COLO668 (cell line): ENCODE measurements around the gene WEE1.

Experiments used
- DNase-seq: peaks from one replicate; lab custom pipeline; 2025; ENCODE audit not compliant: unreplicated experiment; lab: John Stamatoyannopoulos, UW

The WEE1 gene

DNA sequence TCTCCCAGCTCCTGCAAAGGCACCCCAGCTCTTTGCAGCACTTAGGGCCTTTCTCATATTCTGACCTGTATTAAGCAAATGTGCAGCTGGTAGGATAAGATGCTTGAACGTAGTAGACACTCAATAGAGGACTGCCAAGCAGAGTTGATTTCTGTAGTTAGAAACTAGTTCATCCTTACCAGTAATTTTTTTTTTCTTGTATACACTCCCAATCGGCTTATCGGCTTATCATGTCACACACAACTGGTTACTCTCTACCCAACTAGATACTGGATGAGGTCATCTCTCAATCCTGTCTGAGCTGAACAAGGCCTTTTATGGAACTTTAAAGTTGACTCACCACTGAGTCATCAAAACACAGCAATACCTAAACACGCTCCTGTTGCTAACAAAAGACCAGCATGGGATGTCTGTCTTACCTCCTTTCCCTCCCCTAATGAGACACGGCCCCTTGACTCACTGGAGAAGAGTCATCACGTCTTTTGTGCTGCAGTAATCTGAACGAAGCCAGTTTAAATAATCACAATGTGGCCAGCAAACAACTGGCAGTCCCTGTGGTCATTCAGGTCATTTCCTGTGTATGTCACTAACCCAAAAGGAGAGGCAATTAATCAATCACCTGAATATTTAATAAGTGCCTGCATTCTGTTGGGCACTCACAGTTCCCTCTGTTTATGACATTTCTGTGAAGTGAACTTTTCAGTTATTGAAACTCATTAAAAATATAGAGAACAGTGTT lies 7.5 kb upstream of the WEE1 start:
- DNase-seq = peak; percentile 80

DNA sequence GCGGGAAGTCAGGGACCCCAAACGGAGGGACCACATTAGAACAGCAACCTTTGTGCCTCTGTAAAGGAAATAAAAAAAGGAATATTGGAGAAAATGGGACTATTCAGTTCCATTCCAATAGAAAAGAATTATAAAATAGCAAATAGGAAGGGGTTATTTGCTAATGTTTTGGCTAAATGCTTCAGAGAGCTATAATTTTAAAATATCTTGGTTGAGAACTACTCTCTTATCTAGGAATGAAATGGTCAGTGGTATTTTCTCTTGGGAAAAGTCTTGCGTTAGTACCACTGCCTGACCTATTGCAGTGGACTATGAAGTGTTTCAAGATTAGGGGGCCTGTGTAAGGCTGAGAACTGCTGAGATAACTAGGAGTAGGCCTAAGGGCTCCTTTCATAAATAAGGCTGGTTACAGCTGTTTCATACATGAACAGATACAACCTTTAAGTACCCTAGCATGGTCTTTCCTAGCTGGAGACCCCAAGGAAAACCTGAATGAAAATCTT lies 6.9 kb upstream of the WEE1 start:
- DNase-seq = no peak

DNA sequence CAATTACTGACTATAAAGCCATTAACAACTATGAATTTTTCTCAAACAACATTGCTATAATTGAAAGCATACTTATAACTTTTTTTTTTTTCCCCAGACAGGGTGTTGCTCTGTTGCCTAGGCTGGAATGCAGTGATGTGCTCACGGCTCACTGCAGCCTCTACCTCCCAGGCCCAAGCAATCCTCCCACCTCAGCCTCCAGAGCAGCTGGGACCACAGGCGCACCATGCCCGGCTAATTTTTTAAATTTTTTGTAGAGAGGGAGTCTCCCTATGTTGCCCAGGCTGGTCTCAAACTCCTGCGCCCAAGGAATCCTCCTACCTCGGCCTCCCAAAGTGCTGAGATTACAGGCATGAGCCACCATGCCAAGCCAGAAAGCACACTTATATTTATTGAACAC lies 6.1 kb upstream of the WEE1 start:
- DNase-seq = no peak

DNA sequence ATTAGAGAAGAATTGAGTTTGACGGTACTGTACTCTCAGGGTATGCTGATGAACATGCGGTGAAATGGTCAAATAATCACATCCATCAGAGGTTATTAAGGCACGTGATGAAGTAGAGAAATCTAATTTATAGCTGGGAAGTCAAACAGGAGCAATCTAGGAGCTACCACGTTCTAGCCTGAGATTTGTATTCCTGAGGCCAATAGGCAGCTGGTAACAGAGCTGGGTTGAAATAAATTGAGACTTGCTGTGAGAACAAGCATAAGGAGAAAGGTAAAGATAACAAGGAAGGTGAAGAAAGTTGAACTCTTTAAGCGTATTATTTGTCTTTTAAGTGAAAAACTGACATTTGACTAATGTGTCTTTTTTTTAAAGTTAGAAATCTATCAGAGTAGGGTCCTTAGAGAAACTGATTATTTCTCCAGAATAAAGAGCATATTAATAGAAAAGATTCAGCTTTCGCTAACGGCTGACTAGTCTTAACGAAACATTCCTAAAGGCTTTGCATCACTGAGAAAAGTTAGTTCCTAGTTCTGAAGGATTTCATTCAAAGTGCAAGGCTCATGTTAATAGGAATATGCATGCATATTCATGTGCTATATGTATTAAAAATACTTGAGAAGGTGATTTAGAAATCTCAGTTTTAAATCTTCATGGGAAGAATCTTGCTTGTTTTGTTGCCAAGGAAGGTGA lies 5.2 kb upstream of the WEE1 start:
- DNase-seq = no peak

DNA sequence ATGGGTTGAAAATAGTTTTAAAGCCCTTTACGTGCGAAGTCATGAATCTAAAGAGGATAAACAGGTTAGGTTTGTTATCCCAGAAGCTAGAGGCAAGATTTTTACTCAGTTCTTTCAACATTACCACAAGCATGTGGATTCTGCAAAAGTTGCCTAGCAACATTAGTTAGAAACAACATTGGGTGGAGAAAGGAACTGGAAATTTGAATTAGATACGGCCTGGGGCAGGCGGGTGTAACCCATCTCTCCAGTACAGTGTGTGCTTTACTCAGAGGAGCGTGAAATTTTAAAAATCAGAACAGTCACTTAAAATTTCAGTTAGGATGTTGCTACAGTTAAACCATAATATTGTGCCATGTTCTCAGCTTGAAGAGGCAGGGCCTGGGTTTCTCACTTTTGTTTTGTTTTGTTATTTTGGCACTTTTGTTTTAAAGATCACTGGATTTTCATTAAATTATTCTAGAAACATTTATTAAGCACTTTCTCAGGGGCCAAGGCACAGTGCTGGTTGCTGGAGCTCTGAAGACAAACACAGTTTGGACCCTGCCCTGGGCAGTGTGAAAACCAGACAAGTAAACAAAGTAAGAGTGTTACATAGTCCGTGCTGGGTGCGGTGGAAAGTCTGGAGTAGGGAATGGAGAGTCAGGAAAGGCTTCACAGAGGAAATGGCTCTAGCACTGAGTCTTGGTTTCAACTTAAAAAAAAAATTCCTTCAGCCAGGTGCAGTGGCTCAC lies 4.4 kb upstream of the WEE1 start:
- DNase-seq = peak; percentile 78

DNA sequence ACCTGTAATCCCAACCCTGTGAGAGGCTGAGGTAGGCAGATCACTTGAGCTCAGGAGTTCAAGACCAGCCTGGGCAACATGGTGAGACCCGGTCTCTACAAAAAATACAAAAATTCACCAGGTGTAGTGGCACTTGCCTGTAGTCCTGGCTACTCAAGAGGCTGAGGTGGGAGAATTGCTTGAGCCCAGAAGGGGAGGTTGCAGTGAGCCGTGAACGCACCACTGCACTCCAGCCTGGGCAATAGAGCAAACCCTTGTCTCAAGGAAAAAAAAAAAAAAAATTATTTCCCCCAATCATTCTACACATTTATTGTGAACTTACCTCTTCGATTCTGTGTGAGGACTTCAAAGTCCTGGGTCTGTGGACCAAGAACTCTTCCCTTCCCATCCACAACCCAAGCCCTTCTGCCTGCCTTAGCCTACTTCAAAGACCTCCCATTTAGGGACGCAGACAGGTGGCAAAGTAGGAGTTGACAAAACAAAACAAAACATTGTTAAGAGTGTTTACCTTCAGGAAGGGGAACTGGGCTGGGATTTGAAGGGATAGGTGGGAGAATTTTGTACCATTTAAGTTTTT lies 3.8 kb upstream of the WEE1 start:
- DNase-seq = no peak

DNA sequence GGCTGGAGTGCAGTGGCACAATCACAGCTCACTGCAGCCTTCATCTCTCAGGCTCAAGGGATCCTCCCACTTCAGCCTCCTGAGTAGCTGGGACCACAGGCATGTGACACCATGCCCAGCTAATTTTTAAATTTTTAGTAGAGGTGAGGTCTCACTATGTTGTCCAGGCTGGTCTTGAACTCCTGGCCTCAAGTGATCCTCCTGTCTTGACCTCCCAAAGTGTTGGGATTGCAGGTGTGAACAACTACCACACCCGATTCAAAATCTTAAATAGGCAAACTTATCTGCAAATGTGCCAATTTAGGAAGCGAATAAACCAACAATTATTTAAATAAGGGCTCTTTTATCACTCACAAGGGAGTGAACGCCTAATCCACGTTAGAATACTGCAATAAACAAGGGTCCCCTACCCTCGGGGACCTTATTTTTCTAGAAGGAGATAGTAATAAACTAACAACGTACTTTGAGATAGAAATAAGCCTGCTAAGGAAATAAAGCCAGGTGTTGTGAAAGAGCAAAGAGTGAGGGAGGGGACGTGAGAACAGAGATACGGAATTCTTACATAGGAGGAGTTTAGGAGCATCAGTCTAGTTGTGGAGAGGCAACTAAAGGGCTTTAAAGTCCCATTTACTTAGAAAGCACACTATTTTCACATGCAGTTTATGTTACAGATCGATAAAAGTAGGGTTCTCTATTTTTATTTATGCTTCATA lies 3.0 kb upstream of the WEE1 start:
- no peak for DNase-seq

DNA sequence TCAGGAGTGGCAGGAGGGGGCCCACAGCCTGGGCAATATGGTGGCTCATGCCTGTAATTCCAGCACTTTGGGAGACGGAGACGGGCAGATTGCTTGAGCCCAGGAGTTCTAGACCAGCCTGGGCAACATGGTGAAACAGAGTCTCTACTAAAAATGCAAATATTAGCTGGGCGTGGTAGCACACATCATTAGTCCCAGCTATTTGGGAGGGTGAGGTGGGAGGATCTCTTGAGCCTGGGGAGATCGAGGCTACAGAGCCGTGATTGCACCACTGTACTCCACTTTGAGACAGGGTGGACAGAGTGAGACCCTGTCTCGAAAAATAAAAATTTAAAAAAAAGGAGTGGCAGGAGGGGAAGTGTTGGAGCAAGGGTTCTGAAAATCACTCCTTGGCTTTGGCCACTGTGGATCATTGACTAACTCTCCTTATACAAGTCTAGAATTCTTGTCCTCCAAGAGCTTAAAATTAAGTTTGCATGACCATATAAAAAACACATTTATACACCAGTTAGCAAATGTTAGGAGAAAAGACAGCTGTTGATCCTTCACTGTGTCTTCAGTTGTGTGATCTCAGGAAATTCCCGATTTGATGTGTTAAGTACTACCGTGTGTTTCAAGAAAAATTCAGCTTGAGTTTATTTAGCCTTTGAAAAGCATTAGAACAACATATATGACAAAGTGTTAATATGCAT lies 2.3 kb upstream of the WEE1 start:
- no peak for DNase-seq

DNA sequence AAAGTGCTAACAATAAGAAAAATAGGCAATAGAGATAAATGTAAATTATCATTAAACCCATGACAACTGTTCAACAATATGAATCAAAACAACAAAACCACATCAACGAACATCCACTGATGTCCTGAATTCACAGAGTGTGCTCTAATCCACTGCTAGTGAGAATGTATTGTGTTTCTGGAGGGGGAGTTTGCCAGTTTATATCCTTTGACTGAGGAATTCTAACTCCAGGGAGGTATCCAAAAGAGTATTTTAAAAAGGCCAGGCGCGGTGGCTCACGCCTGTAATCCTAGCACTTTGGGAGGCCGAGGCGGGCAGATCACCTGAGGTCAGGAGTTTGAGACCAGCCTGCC lies 1.7 kb upstream of the WEE1 start:
- DNase-seq = no peak

DNA sequence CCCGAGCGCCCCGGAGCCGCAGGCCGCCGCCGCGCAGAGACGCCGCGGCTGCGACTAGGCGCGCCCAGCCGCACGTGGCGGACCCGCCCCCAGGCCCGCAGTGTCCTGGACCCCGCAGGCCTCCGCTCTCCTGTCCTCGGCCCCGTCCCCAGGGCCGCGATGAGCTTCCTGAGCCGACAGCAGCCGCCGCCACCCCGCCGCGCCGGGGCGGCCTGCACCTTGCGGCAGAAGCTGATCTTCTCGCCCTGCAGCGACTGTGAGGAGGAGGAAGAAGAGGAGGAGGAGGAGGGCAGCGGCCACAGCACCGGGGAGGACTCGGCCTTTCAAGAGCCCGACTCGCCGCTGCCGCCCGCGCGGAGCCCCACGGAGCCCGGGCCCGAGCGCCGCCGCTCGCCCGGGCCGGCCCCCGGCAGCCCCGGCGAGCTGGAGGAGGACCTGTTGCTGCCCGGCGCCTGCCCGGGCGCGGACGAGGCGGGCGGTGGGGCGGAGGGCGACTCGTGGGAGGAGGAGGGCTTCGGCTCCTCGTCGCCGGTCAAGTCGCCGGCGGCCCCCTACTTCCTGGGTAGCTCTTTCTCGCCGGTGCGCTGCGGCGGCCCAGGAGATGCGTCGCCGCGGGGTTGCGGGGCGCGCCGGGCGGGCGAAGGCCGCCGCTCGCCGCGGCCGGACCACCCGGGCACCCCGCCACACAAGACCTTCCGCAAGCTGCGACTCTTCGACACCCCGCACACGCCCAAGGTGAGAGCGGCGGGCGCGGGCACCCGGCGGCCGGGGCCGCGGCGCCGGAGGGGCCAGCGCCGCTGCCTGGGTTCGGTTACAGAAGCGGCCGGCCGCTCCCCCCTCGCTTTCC lies 528 bp downstream of the WEE1 start:
- DNase-seq = peak; percentile 63

DNA sequence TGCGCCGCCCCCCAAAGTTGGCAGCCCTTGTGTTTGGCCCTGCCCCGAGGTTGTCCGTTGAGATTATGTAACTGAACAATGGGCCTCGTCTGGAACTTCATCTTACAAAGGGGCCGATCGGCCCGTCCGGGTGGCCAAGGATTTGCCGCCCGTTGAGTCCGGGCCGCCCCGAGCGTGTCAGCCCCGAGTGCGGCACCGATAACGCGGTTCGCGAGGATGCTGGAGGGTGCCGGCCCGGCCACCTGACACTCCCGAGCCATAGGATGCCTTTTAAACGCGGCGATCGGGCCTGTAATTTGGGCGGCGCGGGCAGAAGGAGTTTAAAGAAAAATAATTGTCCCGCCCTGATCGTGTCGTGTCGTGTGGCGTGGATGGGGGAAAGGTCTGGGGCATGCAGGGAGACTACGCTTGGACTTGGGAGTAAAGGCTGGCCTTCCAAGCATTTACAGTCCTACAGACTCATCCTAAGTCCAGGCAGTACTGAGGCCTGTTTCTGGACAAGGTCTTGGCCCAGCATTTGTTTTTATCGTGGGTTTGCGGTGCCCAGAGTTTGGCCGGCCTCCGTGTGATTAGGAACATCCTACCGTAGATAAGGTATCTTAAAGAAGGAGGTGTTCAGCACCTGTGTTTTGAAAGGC lies 1.3 kb downstream of the WEE1 start:
- DNase-seq = peak; percentile 45

DNA sequence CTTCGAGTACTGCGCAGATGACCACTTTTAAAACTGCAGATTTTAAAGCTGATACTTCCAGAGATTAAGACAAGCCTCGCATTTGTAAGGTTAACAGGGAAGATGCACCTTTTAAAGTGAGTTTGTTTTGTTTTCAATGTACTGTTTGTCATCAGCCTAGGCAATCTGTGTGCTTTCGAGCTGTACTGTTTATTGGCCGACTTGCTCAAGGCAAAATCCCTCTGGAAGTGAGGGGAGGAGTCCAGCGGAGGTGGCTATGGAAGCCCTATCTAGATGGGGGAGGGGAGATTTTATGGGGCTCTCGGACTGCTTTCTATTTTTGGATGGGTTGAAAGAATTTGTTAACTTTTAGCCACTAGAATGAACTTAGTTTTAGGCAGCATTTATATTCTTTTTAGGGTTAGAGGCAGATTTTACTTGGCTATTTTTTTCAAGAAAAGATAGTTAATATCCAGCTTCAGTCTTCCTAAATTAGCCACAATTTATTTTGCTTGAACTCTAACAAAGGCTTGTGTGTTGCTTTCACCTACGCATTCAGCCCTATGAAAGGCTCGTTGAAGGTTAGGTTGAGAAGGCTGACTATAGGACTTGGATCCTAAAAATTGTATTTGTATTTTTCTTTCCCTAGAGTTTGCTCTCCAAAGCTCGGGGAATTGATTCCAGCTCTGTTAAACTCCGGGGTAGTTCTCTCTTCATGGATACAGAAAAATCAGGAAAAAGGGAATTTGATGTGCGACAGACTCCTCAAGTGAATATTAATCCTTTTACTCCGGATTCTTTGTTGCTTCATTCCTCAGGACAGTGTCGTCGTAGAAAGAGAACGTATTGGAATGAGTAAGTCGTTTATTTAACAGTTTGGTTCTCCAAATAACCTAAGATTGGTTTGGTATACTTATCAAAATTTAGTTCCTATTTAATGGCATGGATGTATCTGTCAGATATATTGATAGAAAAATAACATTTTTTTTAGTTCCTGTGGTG lies 2.1 kb downstream of the WEE1 start:
- DNase-seq = peak; percentile 54

DNA sequence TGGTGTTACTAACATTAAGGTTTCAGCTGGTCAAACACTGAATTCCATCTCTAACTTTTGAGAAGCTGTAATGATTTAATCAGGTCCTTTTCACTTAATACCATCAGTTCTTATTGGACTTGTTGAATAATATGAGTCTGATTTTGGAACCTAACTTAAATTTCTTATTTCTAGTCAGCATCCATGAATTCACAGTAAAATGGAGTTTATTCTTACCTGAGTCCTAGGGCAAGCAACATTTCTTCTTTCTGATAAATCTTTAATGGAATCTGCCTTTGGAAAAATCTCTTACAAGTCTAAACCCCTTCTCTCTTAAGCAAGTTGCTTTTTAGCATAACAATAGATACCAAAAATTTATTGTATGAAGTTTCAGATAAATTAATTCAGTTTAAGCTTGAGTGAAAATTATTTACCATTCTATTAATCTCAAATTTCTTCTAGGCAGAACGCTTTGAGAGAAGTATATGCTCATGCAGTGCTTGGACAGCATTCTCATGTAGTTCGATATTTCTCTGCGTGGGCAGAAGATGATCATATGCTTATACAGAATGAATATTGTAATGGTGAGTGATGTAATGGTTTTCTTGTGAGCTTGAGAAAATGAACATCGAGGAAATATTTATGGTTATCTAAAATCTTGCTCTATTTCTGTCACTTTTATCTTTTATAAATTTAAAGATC lies 3.4 kb downstream of the WEE1 start:
- DNase-seq = no peak

DNA sequence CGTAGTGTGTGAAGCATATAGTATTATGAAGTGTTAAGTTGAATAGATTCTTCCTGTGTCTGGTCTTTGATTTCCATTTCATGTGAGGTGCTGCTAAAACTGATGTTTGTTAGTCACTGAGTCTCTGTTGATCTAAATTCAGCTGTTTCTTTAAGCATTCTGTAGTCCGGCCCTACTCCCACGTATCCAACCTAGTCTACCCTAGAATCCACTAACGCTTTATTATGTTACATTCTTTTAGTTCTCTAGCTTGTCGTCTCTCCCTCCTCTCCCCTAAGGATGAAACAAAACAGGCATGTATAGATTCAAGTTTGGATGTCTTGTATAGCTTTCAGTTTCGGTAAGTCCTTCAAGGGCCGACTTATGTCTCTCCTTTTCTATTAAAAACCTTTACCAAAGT lies 4.1 kb downstream of the WEE1 start:
- DNase-seq = no peak

DNA sequence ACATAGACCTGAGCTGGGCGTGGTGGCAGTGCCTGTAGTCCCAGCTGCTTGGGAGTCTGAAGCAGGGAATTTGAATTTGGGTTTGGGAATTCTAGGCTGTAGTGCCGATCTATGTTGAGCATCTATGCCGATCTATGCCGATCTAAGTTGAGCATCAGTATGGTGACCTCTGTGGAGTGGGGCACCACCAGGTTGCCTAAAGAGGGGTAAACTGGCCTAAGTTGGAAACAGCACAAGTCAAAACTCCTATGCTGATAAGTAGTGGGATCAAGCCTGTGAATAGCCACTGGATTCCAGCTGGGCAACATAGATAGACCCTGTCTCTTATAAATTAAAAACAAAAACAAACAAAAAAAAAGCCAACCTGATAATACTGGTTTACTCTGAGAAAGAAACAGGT lies 7.4 kb downstream of the WEE1 start:
- DNase-seq = no peak

DNA sequence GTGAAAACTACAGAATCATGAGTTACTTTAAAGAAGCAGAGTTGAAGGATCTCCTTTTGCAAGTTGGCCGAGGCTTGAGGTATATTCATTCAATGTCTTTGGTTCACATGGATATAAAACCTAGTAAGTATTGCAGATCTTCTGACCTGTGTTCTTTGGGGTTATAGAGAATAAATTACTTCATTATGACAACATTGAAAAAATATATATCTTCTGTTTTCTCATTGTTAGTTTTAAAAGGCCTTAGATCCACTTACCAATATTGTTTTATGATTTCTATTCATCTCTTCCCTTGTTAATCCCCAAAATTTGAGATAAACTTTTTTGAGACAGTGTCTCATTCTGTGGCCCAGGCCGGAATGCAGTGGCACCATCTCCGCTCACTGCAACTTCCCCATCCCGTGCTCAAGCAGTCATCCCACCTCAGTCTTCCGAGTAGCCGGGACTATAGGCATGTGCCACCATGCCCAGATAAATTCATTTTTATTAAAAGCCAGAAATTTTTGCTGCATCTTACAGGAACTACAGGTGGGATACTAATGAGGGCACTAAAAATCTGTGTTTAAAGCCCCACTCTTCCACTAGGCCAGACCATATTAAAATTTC lies 8.2 kb downstream of the WEE1 start:
- DNase-seq = no peak

DNA sequence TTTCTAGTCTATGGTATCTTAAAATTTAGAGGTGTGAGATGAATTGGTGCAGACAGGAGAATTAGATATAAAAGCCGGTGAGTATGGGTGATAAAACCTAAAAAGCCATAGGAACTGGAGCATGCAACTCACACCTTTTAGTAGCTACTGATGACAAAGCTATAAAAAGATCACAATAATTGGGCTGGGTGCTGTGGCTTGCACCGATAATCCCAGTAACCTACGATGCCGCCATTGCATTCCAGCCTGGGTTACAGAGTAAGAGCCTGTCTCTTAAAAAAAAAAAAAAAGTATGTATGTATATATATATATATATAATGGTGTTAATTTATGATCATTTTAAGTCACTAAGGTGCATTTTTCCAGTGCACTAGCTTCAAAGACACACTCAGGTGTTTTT lies 17.2 kb downstream of the WEE1 start:
- DNase-seq = no peak
